GM12878 (cell line): ENCODE results near the gene FTSJ1. TPM values are rescaled to one million over a fixed set of nuclear protein-coding genes. Genes with fewer than 3 reads are reported as not detected.

Experiments
- ATAC-seq: fragments of 200-7000 bp; cut with Tn5 transposase; 3 replicates; pipeline ENCODE4 v1.9.1; 2020; ENCODE audit warnings: mild to moderate bottlenecking, moderate library complexity
- BruUV-seq: library from RNA; stranded (reverse); fragments of 400-500 nt; replicated peaks from 2 replicates; lab custom pipeline; 2021; lab: Mats Ljungman, UMichigan
- CTCF ChIA-PET: fragments of 300-600 bp; sonication (Branson Sonifier 250); formaldehyde crosslinking; extraction: SDS; loops from one replicate; lab custom pipeline; 2021; ENCODE audit warnings: inconsistent platforms; lab: Yijun Ruan, JAX
- POLR2A ChIA-PET: fragments of 350-600 bp; formaldehyde crosslinking; extraction: SDS; loops from one replicate; lab custom pipeline; 2021; ENCODE audit warnings: inconsistent platforms; lab: Charles Lee
- RAD21 ChIA-PET: fragments of 300-600 bp; sonication (Branson Sonifier 250); formaldehyde crosslinking; loops from one replicate; lab custom pipeline; 2023; ENCODE audit warnings: antibody characterized with exemption; ENCODE audit not compliant: unreplicated experiment; lab: Charles Lee
- SMC1A ChIA-PET: fragments of 300-600 bp; sonication (Branson Sonifier 250); formaldehyde crosslinking; loops from one replicate; lab custom pipeline; 2023; ENCODE audit not compliant: unreplicated experiment, uncharacterized antibody; lab: Charles Lee
- DNase-seq: peaks from one replicate; pipeline ENCODE4 v3.0.0-alpha.2; 2011; ENCODE audit warnings: low read depth, low spot score
- FAIRE-seq: peaks from 3 replicates; lab custom pipeline; 2011; peaks lifted over from hg19 to GRCh38; lab: Jason Lieb, UNC
- H2AFZ ChIP-seq: 2 replicates; pipeline ENCODE4 v1.6.0; 2011; ENCODE audit warnings: low read depth, low read length, control low read depth; ENCODE audit not compliant: control insufficient read depth
- H3K27ac ChIP-seq: 2 replicates; pipeline ENCODE4 v1.5.1; 2011; ENCODE audit warnings: control low read depth; ENCODE audit not compliant: control insufficient read depth, insufficient read depth
- H3K27me3 ChIP-seq, 2 experiments: replicated peaks in 1 of 2; 2 replicates each; pipeline versions ENCODE4 v1.6.0 to v1.6.1; 2011; ENCODE audit warnings: low read length in 1 of 2; ENCODE audit not compliant: control insufficient read depth in 2 of 2, insufficient read depth in 2 of 2
- H3K36me3 ChIP-seq, 2 experiments: 2 replicates each; pipeline ENCODE4 v1.5.1; 2011; ENCODE audit warnings: low read length in 1 of 2; ENCODE audit not compliant: control insufficient read depth in 2 of 2, insufficient read depth in 2 of 2
- H3K4me1 ChIP-seq: 2 replicates; pipeline ENCODE4 v1.6.1; 2011; ENCODE audit warnings: mild to moderate bottlenecking, low read length, moderate library complexity, mixed read lengths; ENCODE audit not compliant: control insufficient read depth, insufficient read depth
- H3K4me2 ChIP-seq: 2 replicates; pipeline ENCODE4 v1.6.0; 2011; ENCODE audit warnings: control low read depth; ENCODE audit not compliant: control insufficient read depth, insufficient read depth
- H3K4me3 ChIP-seq: fragments of 200-600 bp; sonication (generic); 2 replicates; pipeline ENCODE4 v1.5.1; 2016
- H3K79me2 ChIP-seq: 2 replicates; pipeline ENCODE4 v1.6.0; 2011; ENCODE audit warnings: low read length; ENCODE audit not compliant: control insufficient read depth, insufficient read depth
- H3K9ac ChIP-seq: 2 replicates; pipeline ENCODE4 v1.8.0; 2011; ENCODE audit warnings: low read length, control low read depth, mixed read lengths; ENCODE audit not compliant: control insufficient read depth, insufficient read depth
- H3K9me3 ChIP-seq: replicated peaks from 3 replicates; pipeline ENCODE4 v1.5.1; 2011; ENCODE audit warnings: mild to moderate bottlenecking, low read length; ENCODE audit not compliant: control insufficient read depth, insufficient read depth
- H4K20me1 ChIP-seq: 2 replicates; pipeline ENCODE4 v1.6.0; 2011; ENCODE audit not compliant: control insufficient read depth, insufficient read depth
- CBFB ChIP-seq: IDR thresholded peaks from 2 replicates; pipeline ENCODE4 v1.6.1; 2016; ENCODE audit warnings: antibody characterized with exemption, low read depth
- CBX3 ChIP-seq: fragments of 200-600 bp; sonication (generic); IDR thresholded peaks from 2 replicates; pipeline ENCODE4 v1.6.1; 2016; ENCODE audit warnings: low read depth, borderline replicate concordance
- CREB1 ChIP-seq: IDR thresholded peaks from 2 replicates; pipeline ENCODE4 v1.6.1; 2012; ENCODE audit warnings: low read depth, mild to moderate bottlenecking, inconsistent platforms
- NRF1 ChIP-seq: conservative IDR thresholded peaks from 2 replicates; pipeline ENCODE4 v1.6.1; 2011; ENCODE audit warnings: mild to moderate bottlenecking, low read depth, low read length, improper control_type of control experiment
- POLR2AphosphoS2 ChIP-seq: IDR thresholded peaks from 2 replicates; pipeline ENCODE4 v1.6.1; 2011; ENCODE audit warnings: low read depth, mild to moderate bottlenecking, low read length, improper control_type of control experiment, moderate library complexity
- TCF3 ChIP-seq: IDR thresholded peaks from 2 replicates; pipeline ENCODE4 v1.6.1; 2012; ENCODE audit warnings: low read depth, mild to moderate bottlenecking, low read length, borderline replicate concordance; ENCODE audit not compliant: insufficient read depth
- WGBS: methylation state at CpG from one replicate; pipeline ENCODE4 v1.1.6; 2016; ENCODE audit warnings: low lambda C conversion rate; ENCODE audit not compliant: insufficient replicate concordance, insufficient coverage; ENCODE audit errors: missing lambda C conversion rate; 5-methylcytosine and 5-hydroxymethylcytosine counted together
- in situ Hi-C: fragments of 300-500 bp; cut with MboI; formaldehyde crosslinking; loops from 9 replicates; pipeline ENCODE4 v1.14.3; 2018; ENCODE audit warnings: mixed read lengths
- intact Hi-C: fragments of 100-400 bp; cut with micrococcal nuclease; formaldehyde crosslinking; loops from one replicate; pipeline ENCODE4 v1.14.2; 2022; ENCODE audit not compliant: unreplicated experiment
- polyA plus RNA-seq, 11 experiments: library from polyadenylated mRNA; depleted of rRNA in 4 of 11; unstranded in 6 of 11; stranded (reverse) in 5 of 11; fragments of >200 nt; fragmentation: Nextera tagmentation in 4 of 11; fragmentation: Illumina TruSeq in 1 of 11; extraction: Ambion mirVana in 4 of 11; extraction: Trizol in 1 of 11; gene quantifications; 1 replicate in 1 of 11; 2 replicates in 10 of 11; pipeline versions ENCODE4 v1.2.1 to v1.2.3, GENCODE V29; 2011 to 2016; ENCODE audit warnings: inconsistent platforms in 2 of 11, missing spikeins in 2 of 11, low read depth in 1 of 11
- total RNA-seq, 4 experiments: library from RNA; depleted of rRNA in 3 of 4; stranded (reverse); fragments of >200 nt in 3 of 4; fragmentation: Illumina TruSeq in 1 of 4; extraction: Trizol in 1 of 4; gene quantifications; 2 replicates each; pipeline versions ENCODE4 v1.2.1 to v1.2.3, GENCODE V29; 2013 to 2021
- TF ChIP-seq, protein P1 (sequence below): IDR thresholded peaks from 2 replicates; pipeline ENCODE4 v1.6.1; 2012; ENCODE audit warnings: improper control_type of control experiment, low read depth, low read length; ENCODE audit not compliant: insufficient replicate concordance
- TF ChIP-seq, protein P2 (sequence below): fragments of 450-650 bp; IDR thresholded peaks from 2 replicates; pipeline ENCODE4 v1.6.1; 2016; ENCODE audit warnings: mild to moderate bottlenecking
- TF ChIP-seq, protein P3 (sequence below): fragments of 450-650 bp; IDR thresholded peaks from 2 replicates; pipeline ENCODE4 v1.6.1; 2017; ENCODE audit warnings: low read depth, mild to moderate bottlenecking, moderate library complexity
- TF ChIP-seq, protein P4 (sequence below): IDR thresholded peaks from 2 replicates; pipeline ENCODE4 v1.6.1; 2011; ENCODE audit warnings: borderline replicate concordance, low read depth, mild to moderate bottlenecking, moderate library complexity, mixed read lengths, low read length; ENCODE audit not compliant: insufficient read depth; ENCODE audit errors: extremely low read length
- TF ChIP-seq, protein P5 (sequence below): IDR thresholded peaks from 2 replicates; pipeline ENCODE4 v1.6.1; 2011; ENCODE audit warnings: mild to moderate bottlenecking, low read depth, low read length, moderate library complexity; ENCODE audit not compliant: insufficient replicate concordance

Gene FTSJ1
- total and polyA plus RNA-seq, 10 of the 15 experiments (the other 5 are each of a cell fraction or from before 2014, with no cell fraction given), result 8.8 to 87.8 (median 57.9) TPM

DNA sequence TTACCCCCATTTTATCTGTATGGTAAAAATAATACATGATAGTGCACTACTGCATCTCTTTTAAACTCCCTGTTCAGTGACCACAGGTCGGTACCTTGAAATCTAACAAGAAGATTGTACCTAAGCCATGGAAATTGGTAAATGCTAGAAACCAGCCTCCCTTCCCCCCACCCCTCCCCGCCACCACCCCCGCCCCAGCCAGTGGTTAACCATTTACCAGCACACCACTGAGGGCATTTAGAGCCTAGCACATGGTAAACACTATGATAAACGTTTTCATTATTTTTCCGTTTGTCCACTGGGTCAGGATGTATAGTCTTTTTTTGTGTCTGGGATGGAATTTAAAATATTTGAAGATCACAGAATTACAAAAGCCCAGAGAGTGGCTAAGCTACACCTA, 703 bp upstream of the FTSJ1 start (continued):
- TF ChIP-seq, protein P1, sequence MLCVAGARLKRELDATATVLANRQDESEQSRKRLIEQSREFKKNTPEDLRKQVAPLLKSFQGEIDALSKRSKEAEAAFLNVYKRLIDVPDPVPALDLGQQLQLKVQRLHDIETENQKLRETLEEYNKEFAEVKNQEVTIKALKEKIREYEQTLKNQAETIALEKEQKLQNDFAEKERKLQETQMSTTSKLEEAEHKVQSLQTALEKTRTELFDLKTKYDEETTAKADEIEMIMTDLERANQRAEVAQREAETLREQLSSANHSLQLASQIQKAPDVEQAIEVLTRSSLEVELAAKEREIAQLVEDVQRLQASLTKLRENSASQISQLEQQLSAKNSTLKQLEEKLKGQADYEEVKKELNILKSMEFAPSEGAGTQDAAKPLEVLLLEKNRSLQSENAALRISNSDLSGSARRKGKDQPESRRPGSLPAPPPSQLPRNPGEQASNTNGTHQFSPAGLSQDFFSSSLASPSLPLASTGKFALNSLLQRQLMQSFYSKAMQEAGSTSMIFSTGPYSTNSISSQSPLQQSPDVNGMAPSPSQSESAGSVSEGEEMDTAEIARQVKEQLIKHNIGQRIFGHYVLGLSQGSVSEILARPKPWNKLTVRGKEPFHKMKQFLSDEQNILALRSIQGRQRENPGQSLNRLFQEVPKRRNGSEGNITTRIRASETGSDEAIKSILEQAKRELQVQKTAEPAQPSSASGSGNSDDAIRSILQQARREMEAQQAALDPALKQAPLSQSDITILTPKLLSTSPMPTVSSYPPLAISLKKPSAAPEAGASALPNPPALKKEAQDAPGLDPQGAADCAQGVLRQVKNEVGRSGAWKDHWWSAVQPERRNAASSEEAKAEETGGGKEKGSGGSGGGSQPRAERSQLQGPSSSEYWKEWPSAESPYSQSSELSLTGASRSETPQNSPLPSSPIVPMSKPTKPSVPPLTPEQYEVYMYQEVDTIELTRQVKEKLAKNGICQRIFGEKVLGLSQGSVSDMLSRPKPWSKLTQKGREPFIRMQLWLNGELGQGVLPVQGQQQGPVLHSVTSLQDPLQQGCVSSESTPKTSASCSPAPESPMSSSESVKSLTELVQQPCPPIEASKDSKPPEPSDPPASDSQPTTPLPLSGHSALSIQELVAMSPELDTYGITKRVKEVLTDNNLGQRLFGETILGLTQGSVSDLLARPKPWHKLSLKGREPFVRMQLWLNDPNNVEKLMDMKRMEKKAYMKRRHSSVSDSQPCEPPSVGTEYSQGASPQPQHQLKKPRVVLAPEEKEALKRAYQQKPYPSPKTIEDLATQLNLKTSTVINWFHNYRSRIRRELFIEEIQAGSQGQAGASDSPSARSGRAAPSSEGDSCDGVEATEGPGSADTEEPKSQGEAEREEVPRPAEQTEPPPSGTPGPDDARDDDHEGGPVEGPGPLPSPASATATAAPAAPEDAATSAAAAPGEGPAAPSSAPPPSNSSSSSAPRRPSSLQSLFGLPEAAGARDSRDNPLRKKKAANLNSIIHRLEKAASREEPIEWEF, result no peak

DNA sequence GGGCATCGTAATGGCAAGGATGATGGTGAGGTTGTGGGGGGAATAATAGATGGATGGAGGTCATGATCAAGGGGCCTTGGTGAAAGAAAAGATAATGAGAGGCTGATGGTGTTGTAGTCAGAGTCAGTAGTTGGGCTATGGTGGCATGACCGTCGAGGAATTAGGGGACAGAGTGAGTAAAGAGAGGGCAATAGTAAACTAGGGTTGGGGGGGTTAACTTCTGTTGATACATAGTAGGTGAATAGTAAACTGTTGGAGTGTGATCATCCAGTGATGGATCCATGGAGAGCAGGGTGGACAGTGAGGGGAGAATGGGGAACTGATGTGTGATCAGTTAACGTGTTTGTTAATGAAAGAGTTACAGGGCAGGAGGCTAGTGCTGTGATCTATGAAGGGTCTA, 920 bp downstream of the FTSJ1 start:
- FAIRE-seq, result no peak
- Histone ChIP-seq H3K79me2 (peaks cover 27% of the 10 kb centered on the region), H3K9ac (peak overlapping the region; percentile 85), H3K9me3 (no peaks in the 10 kb centered on the region), H2AFZ (no peak overlapping the region), H4K20me1 (no peaks in the 10 kb centered on the region), H3K4me3 (peak overlapping the region; percentile 74), H3K4me2 (peak overlapping the region; percentile 80), H3K27ac (peak overlapping the region; percentile 73; the same call in 1 of the 2 replicates), H3K36me3 (no peaks in the 10 kb centered on the region; a peak in 2 of 4 replicates), H3K4me1 (no peaks in the 10 kb centered on the region), H3K27me3 (no peaks in the 10 kb centered on the region)
- ATAC-seq, result no peak
- intact Hi-C loops, result loop anchor here (2.0 to 10.0 kb wide), 2 partner anchors 32 to 418 kb away; partner anchors contain the start of genes PORCN, PQBP1 and TIMM17B
- ChIA-PET POLR2A (interaction anchor here (1.4 kb wide), 1 partner anchor 31 kb away, joined by 4 read pairs; no protein-coding TSS in a partner anchor), RAD21 (no interaction called here), SMC1A (interaction anchor here (0.6 kb wide), 1 partner anchor 63 kb away, joined by 3 read pairs; the partner anchor contains the start of gene TBC1D25), CTCF (no interaction called here)
- in situ Hi-C loops, result no loop called here
- WGBS, result 61% methylated on average over 4 of the region's 4 CpGs
- BruUV-seq, result TSS peak; percentile 63
- no peak for DNase-seq
- no peak for TF ChIP-seq POLR2AphosphoS2
- no peak for TF ChIP-seq CBX3
- no peak for TF ChIP-seq CREB1
- TF ChIP-seq, protein P2, sequence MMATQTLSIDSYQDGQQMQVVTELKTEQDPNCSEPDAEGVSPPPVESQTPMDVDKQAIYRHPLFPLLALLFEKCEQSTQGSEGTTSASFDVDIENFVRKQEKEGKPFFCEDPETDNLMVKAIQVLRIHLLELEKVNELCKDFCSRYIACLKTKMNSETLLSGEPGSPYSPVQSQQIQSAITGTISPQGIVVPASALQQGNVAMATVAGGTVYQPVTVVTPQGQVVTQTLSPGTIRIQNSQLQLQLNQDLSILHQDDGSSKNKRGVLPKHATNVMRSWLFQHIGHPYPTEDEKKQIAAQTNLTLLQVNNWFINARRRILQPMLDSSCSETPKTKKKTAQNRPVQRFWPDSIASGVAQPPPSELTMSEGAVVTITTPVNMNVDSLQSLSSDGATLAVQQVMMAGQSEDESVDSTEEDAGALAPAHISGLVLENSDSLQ, result no peak
- TF ChIP-seq CBFB, result no peak
- TF ChIP-seq, protein P3, sequence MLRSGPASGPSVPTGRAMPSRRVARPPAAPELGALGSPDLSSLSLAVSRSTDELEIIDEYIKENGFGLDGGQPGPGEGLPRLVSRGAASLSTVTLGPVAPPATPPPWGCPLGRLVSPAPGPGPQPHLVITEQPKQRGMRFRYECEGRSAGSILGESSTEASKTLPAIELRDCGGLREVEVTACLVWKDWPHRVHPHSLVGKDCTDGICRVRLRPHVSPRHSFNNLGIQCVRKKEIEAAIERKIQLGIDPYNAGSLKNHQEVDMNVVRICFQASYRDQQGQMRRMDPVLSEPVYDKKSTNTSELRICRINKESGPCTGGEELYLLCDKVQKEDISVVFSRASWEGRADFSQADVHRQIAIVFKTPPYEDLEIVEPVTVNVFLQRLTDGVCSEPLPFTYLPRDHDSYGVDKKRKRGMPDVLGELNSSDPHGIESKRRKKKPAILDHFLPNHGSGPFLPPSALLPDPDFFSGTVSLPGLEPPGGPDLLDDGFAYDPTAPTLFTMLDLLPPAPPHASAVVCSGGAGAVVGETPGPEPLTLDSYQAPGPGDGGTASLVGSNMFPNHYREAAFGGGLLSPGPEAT, result no peak
- TF ChIP-seq TCF3, result no peak
- TF ChIP-seq, protein P4, sequence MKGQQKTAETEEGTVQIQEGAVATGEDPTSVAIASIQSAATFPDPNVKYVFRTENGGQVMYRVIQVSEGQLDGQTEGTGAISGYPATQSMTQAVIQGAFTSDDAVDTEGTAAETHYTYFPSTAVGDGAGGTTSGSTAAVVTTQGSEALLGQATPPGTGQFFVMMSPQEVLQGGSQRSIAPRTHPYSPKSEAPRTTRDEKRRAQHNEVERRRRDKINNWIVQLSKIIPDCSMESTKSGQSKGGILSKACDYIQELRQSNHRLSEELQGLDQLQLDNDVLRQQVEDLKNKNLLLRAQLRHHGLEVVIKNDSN, result no peak
- TF ChIP-seq NRF1, result no peak
- TF ChIP-seq, protein P5, sequence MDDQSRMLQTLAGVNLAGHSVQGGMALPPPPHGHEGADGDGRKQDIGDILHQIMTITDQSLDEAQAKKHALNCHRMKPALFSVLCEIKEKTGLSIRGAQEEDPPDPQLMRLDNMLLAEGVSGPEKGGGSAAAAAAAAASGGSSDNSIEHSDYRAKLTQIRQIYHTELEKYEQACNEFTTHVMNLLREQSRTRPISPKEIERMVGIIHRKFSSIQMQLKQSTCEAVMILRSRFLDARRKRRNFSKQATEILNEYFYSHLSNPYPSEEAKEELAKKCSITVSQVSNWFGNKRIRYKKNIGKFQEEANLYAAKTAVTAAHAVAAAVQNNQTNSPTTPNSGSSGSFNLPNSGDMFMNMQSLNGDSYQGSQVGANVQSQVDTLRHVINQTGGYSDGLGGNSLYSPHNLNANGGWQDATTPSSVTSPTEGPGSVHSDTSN, result no peak
